DOHH2 (cell line): ENCODE results near the gene ERC2.

Experiments
- EZH2phosphoT487 ChIP-seq: fragments of 200-600 bp; sonication (generic); IDR thresholded peaks from 2 replicates; pipeline ENCODE4 v1.6.1; 2017; ENCODE audit warnings: borderline replicate concordance, mild to moderate bottlenecking, antibody characterized with exemption, low read length, moderate library complexity, mixed read lengths
- TF ChIP-seq, protein P1 (sequence below): fragments of 200-600 bp; sonication (generic); IDR thresholded peaks from one replicate; pipeline ENCODE4 v1.5.1; 2014; ENCODE audit warnings: antibody characterized with exemption, mild to moderate bottlenecking, low read depth, low read length; ENCODE audit not compliant: poor library complexity, severe bottlenecking

GRCh38 chr3:55648591-55649318 lies 819.5 kb downstream of the ERC2 start:
- TF ChIP-seq, protein P1, sequence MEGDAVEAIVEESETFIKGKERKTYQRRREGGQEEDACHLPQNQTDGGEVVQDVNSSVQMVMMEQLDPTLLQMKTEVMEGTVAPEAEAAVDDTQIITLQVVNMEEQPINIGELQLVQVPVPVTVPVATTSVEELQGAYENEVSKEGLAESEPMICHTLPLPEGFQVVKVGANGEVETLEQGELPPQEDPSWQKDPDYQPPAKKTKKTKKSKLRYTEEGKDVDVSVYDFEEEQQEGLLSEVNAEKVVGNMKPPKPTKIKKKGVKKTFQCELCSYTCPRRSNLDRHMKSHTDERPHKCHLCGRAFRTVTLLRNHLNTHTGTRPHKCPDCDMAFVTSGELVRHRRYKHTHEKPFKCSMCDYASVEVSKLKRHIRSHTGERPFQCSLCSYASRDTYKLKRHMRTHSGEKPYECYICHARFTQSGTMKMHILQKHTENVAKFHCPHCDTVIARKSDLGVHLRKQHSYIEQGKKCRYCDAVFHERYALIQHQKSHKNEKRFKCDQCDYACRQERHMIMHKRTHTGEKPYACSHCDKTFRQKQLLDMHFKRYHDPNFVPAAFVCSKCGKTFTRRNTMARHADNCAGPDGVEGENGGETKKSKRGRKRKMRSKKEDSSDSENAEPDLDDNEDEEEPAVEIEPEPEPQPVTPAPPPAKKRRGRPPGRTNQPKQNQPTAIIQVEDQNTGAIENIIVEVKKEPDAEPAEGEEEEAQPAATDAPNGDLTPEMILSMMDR, result no peak
- TF ChIP-seq EZH2phosphoT487, result no peak
